HEK293 (cell line): ENCODE measurements around the gene SMIM29.

Experiments
- ELK4 ChIP-seq: IDR thresholded peaks from 2 replicates; pipeline ENCODE4 v1.6.1; 2011; ENCODE audit warnings: mild to moderate bottlenecking, low read depth, low read length, borderline replicate concordance
- HOXD13 ChIP-seq: sonication (generic); formaldehyde crosslinking; IDR thresholded peaks from 2 replicates; pipeline ENCODE4 v1.8.0; 2022; ENCODE audit warnings: missing genetic modification reagents, borderline replicate concordance
- KLF7 ChIP-seq: fragments of 450-650 bp; formaldehyde crosslinking; IDR thresholded peaks from 2 replicates; pipeline ENCODE4 v1.5.1; 2016; ENCODE audit warnings: missing biosample characterization, missing genetic modification characterization, borderline replicate concordance
- PRDM4 ChIP-seq: fragments of 450-650 bp; formaldehyde crosslinking; IDR thresholded peaks from 2 replicates; pipeline ENCODE4 v1.5.1; 2017; ENCODE audit warnings: missing biosample characterization, missing genetic modification characterization
- SP7 ChIP-seq: fragments of 450-650 bp; formaldehyde crosslinking; IDR thresholded peaks from 2 replicates; pipeline ENCODE4 v1.5.1; 2016; ENCODE audit warnings: missing biosample characterization, missing genetic modification characterization
- TCF7L2 ChIP-seq: IDR thresholded peaks from 2 replicates; pipeline ENCODE4 v1.6.1; 2011; ENCODE audit warnings: low read depth, mild to moderate bottlenecking, inconsistent platforms, low read length, moderate library complexity, borderline replicate concordance
- WT1 ChIP-seq: fragments of 450-650 bp; formaldehyde crosslinking; IDR thresholded peaks from 2 replicates; pipeline ENCODE4 v1.5.1; 2016; ENCODE audit warnings: missing biosample characterization, missing genetic modification characterization
- ZBTB21 ChIP-seq: fragments of 450-650 bp; formaldehyde crosslinking; IDR thresholded peaks from 2 replicates; pipeline ENCODE4 v1.5.1; 2017; ENCODE audit warnings: missing biosample characterization, missing genetic modification characterization
- ZBTB48 ChIP-seq: fragments of 450-650 bp; formaldehyde crosslinking; IDR thresholded peaks from 2 replicates; pipeline ENCODE4 v1.5.1; 2016; ENCODE audit warnings: missing biosample characterization, missing genetic modification characterization
- ZEB2 ChIP-seq: fragments of 450-650 bp; formaldehyde crosslinking; IDR thresholded peaks from 2 replicates; pipeline ENCODE4 v1.5.1; 2016; ENCODE audit warnings: missing biosample characterization, missing genetic modification characterization
- ZFP41 ChIP-seq: fragments of 450-650 bp; formaldehyde crosslinking; IDR thresholded peaks from 2 replicates; pipeline ENCODE4 v1.5.1; 2016; ENCODE audit warnings: missing biosample characterization, missing genetic modification characterization, borderline replicate concordance
- ZNF140 ChIP-seq: fragments of 450-650 bp; formaldehyde crosslinking; IDR thresholded peaks from 2 replicates; pipeline ENCODE4 v1.5.1; 2016; ENCODE audit warnings: missing biosample characterization, missing genetic modification characterization
- ZNF157 ChIP-seq: fragments of 450-650 bp; formaldehyde crosslinking; IDR thresholded peaks from 2 replicates; pipeline ENCODE4 v1.5.1; 2016; ENCODE audit warnings: missing biosample characterization, missing genetic modification characterization
- ZNF202 ChIP-seq: fragments of 450-650 bp; formaldehyde crosslinking; IDR thresholded peaks from 2 replicates; pipeline ENCODE4 v1.5.1; 2016; ENCODE audit warnings: missing biosample characterization, missing genetic modification characterization, borderline replicate concordance
- ZNF223 ChIP-seq: fragments of 450-650 bp; formaldehyde crosslinking; IDR thresholded peaks from 2 replicates; pipeline ENCODE4 v1.5.1; 2016; ENCODE audit warnings: missing biosample characterization, missing genetic modification characterization
- ZNF292 ChIP-seq: fragments of 450-650 bp; formaldehyde crosslinking; IDR thresholded peaks from 2 replicates; pipeline ENCODE4 v1.5.1; 2016; ENCODE audit warnings: low read depth, missing biosample characterization, missing genetic modification characterization, borderline replicate concordance
- ZNF341 ChIP-seq: fragments of 450-650 bp; formaldehyde crosslinking; IDR thresholded peaks from 2 replicates; pipeline ENCODE4; 2016; ENCODE audit warnings: low read depth, missing biosample characterization, missing genetic modification characterization
- ZNF362 ChIP-seq: fragments of 450-650 bp; formaldehyde crosslinking; IDR thresholded peaks from 2 replicates; pipeline ENCODE4 v1.5.1; 2016; ENCODE audit warnings: missing biosample characterization, missing genetic modification characterization
- ZNF426 ChIP-seq: fragments of 450-650 bp; formaldehyde crosslinking; IDR thresholded peaks from 2 replicates; pipeline ENCODE4 v1.5.1; 2017; ENCODE audit warnings: missing biosample characterization, missing genetic modification characterization, mild to moderate bottlenecking, inconsistent platforms, moderate library complexity
- ZNF501 ChIP-seq: fragments of 450-650 bp; formaldehyde crosslinking; IDR thresholded peaks from 2 replicates; pipeline ENCODE4 v1.5.1; 2016; ENCODE audit warnings: missing biosample characterization, missing genetic modification characterization
- ZNF510 ChIP-seq: fragments of 450-650 bp; formaldehyde crosslinking; IDR thresholded peaks from 2 replicates; pipeline ENCODE4 v1.5.1; 2018; ENCODE audit warnings: mild to moderate bottlenecking, missing genetic modification characterization, missing biosample characterization; ENCODE audit not compliant: insufficient replicate concordance
- ZNF600 ChIP-seq: fragments of 450-650 bp; formaldehyde crosslinking; IDR thresholded peaks from 2 replicates; pipeline ENCODE4 v1.5.1; 2016; ENCODE audit warnings: missing biosample characterization, missing genetic modification characterization
- ZNF677 ChIP-seq: fragments of 450-650 bp; IDR thresholded peaks from 2 replicates; pipeline ENCODE4 v1.5.0; 2018; ENCODE audit warnings: missing biosample characterization, mild to moderate bottlenecking, missing genetic modification characterization, moderate library complexity
- ZNF791 ChIP-seq: fragments of 450-650 bp; formaldehyde crosslinking; IDR thresholded peaks from 2 replicates; pipeline ENCODE4 v1.5.1; 2016; ENCODE audit warnings: missing biosample characterization, missing genetic modification characterization
- ZNF843 ChIP-seq: fragments of 450-650 bp; formaldehyde crosslinking; IDR thresholded peaks from 2 replicates; pipeline ENCODE4 v1.5.1; 2016; ENCODE audit warnings: missing biosample characterization, missing genetic modification characterization
- ZXDB ChIP-seq: fragments of 450-650 bp; formaldehyde crosslinking; IDR thresholded peaks from 2 replicates; pipeline ENCODE4 v1.5.1; 2016; ENCODE audit warnings: missing biosample characterization, missing genetic modification characterization
- TF ChIP-seq, protein P1 (sequence below): fragments of 450-650 bp; formaldehyde crosslinking; conservative IDR thresholded peaks from 2 replicates; pipeline ENCODE4 v1.5.1; 2016; ENCODE audit warnings: low read depth, missing biosample characterization, missing genetic modification characterization
- TF ChIP-seq, protein P2 (sequence below): fragments of 450-650 bp; formaldehyde crosslinking; IDR thresholded peaks from 2 replicates; pipeline ENCODE4 v1.5.1; 2016; ENCODE audit warnings: missing biosample characterization, missing genetic modification characterization, borderline replicate concordance

Gene SMIM29

GRCh38 chr6:34248727-34249468 lies at the start of gene SMIM29 (continued):
- TF ChIP-seq, protein P1, sequence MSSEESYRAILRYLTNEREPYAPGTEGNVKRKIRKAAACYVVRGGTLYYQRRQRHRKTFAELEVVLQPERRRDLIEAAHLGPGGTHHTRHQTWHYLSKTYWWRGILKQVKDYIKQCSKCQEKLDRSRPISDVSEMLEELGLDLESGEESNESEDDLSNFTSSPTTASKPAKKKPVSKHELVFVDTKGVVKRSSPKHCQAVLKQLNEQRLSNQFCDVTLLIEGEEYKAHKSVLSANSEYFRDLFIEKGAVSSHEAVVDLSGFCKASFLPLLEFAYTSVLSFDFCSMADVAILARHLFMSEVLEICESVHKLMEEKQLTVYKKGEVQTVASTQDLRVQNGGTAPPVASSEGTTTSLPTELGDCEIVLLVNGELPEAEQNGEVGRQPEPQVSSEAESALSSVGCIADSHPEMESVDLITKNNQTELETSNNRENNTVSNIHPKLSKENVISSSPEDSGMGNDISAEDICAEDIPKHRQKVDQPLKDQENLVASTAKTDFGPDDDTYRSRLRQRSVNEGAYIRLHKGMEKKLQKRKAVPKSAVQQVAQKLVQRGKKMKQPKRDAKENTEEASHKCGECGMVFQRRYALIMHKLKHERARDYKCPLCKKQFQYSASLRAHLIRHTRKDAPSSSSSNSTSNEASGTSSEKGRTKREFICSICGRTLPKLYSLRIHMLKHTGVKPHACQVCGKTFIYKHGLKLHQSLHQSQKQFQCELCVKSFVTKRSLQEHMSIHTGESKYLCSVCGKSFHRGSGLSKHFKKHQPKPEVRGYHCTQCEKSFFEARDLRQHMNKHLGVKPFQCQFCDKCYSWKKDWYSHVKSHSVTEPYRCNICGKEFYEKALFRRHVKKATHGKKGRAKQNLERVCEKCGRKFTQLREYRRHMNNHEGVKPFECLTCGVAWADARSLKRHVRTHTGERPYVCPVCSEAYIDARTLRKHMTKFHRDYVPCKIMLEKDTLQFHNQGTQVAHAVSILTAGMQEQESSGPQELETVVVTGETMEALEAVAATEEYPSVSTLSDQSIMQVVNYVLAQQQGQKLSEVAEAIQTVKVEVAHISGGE (tag by site-specific recombination): peak; percentile 42; the same call in 1 of the 2 replicates
- TF ChIP-seq ZNF510 (no peak), HOXD13 (CRISPR knock-in tag) (no peak), ZNF843 (peak; percentile 33; the same call in 1 of the 2 replicates), ZNF292 (tag by site-specific recombination) (no peak), ZFP41 (tag by site-specific recombination) (no peak), ZBTB48 (tag by site-specific recombination) (peak; percentile 81), ZXDB (tag by site-specific recombination) (peak; percentile 58; the same call in 1 of the 2 replicates), ZNF223 (tag by site-specific recombination) (no peak), ZNF202 (tag by site-specific recombination) (no peak), ZNF157 (tag by site-specific recombination) (no peak), PRDM4 (tag by site-specific recombination) (0 out of 2 replicates have a peak, but pooled peaks have one; percentile 31), ZNF600 (tag by site-specific recombination) (peak; percentile 68), ZNF426 (tag by site-specific recombination) (no peak), ZNF362 (tag by site-specific recombination) (no peak), SP7 (tag by site-specific recombination) (peak; percentile 69; the same call in 1 of the 2 replicates), ZEB2 (tag by site-specific recombination) (peak; percentile 67; the same call in 1 of the 2 replicates), ZNF501 (peak; percentile 69; the same call in 1 of the 2 replicates), ZBTB21 (tag by site-specific recombination) (no peak), TCF7L2 (peak; percentile 97), ZNF791 (tag by site-specific recombination) (no peak), WT1 (tag by site-specific recombination) (no peak), ZNF677 (tag by site-specific recombination) (no peak), KLF7 (tag by site-specific recombination) (peak; percentile 63; the same call in 1 of the 2 replicates), ELK4 (no peak), ZNF341 (tag by site-specific recombination) (peak; percentile 98), ZNF140 (tag by site-specific recombination) (no peak)
- TF ChIP-seq, protein P2, sequence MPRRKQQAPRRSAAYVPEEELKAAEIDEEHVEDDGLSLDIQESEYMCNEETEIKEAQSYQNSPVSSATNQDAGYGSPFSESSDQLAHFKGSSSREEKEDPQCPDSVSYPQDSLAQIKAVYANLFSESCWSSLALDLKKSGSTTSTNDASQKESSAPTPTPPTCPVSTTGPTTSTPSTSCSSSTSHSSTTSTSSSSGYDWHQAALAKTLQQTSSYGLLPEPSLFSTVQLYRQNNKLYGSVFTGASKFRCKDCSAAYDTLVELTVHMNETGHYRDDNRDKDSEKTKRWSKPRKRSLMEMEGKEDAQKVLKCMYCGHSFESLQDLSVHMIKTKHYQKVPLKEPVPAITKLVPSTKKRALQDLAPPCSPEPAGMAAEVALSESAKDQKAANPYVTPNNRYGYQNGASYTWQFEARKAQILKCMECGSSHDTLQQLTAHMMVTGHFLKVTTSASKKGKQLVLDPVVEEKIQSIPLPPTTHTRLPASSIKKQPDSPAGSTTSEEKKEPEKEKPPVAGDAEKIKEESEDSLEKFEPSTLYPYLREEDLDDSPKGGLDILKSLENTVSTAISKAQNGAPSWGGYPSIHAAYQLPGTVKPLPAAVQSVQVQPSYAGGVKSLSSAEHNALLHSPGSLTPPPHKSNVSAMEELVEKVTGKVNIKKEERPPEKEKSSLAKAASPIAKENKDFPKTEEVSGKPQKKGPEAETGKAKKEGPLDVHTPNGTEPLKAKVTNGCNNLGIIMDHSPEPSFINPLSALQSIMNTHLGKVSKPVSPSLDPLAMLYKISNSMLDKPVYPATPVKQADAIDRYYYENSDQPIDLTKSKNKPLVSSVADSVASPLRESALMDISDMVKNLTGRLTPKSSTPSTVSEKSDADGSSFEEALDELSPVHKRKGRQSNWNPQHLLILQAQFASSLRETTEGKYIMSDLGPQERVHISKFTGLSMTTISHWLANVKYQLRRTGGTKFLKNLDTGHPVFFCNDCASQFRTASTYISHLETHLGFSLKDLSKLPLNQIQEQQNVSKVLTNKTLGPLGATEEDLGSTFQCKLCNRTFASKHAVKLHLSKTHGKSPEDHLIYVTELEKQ (tag by site-specific recombination): peak; percentile 27; the same call in 1 of the 2 replicates
